GM21447 (cell line): ENCODE measurements around the gene ZNF565.
"Not testable (repeated sequence)": the region's sequence is repeated elsewhere in the genome, so short reads cannot be mapped to it uniquely, and the experiment has no call there.

Experiments used
- ATAC-seq: cut with Tn5 transposase; IDR thresholded peaks from one replicate; pipeline ENCODE4 v1.9.1; 2021; ENCODE audit not compliant: unreplicated experiment

ZNF565 gene

GRCh38 chr19:36215276-36216123, 1.0 kb upstream of the ZNF565 start:
- no peak for ATAC-seq

GRCh38 chr19:36212895-36213294, 1.6 kb downstream of the ZNF565 start:
- no peak for ATAC-seq

- no peak for ATAC-seq
Measured at GRCh38 chr19:36210497-36210896, 4.0 kb downstream of the ZNF565 start.

GRCh38 chr19:36209372-36209771, 5.1 kb downstream of the ZNF565 start:
- ATAC-seq, result no peak

GRCh38 chr19:36207605-36208252, 6.7 kb downstream of the ZNF565 start:
- ATAC-seq, result peak; percentile 48

- no peak for ATAC-seq
Measured at GRCh38 chr19:36203293-36203692, 11.2 kb downstream of the ZNF565 start.

GRCh38 chr19:36201684-36202083, 12.8 kb downstream of the ZNF565 start:
- no peak for ATAC-seq

GRCh38 chr19:36198119-36198518, 16.3 kb downstream of the ZNF565 start:
- no peak for ATAC-seq

- ATAC-seq, result no peak
Measured at GRCh38 chr19:36196249-36196648, 18.2 kb downstream of the ZNF565 start.

- ATAC-seq, result not testable (repeated sequence)
Measured at GRCh38 chr19:36186722-36187121, 27.7 kb downstream of the ZNF565 start.

- no peak for ATAC-seq
Measured at GRCh38 chr19:36183245-36183628, 31.2 kb downstream of the ZNF565 start.

- ATAC-seq, result no peak
Measured at GRCh38 chr19:36182612-36183244, 31.7 kb downstream of the ZNF565 start.

GRCh38 chr19:36179077-36179476, 35.4 kb downstream of the ZNF565 start:
- not testable (repeated sequence) for ATAC-seq

- not testable (repeated sequence) for ATAC-seq
Measured at GRCh38 chr19:36173846-36174245, 40.6 kb downstream of the ZNF565 start.

- ATAC-seq, result no peak
Measured at GRCh38 chr19:36172852-36173251, 41.6 kb downstream of the ZNF565 start.

- no peak for ATAC-seq
Measured at GRCh38 chr19:36169084-36169760, 45.2 kb downstream of the ZNF565 start.

GRCh38 chr19:36163813-36164212, 50.7 kb downstream of the ZNF565 start:
- no peak for ATAC-seq

- no peak for ATAC-seq
Measured at GRCh38 chr19:36160821-36161596, 53.5 kb downstream of the ZNF565 start.

GRCh38 chr19:36153126-36153525, 61.3 kb downstream of the ZNF565 start:
- ATAC-seq, result no peak

- no peak for ATAC-seq
Measured at GRCh38 chr19:36152352-36153091, 61.9 kb downstream of the ZNF565 start, which contains the start of gene COX7A1. TSS of gene COX7A1 (minus strand) at chr19:36152447. CDS start at chr19:36152407, 40 bp downstream.
